Ovary (tissue), 3 donors: ENCODE measurements around the gene MYBPC2.

Experiments
- POLR2A ChIP-seq: fragments of 450-650 bp; IDR thresholded peaks from one replicate; pipeline ENCODE4 v1.6.1; 2017; ENCODE audit warnings: antibody characterized with exemption, mild to moderate bottlenecking, moderate library complexity
- TF ChIP-seq, protein P1 (sequence below), 3 donors: fragments of 450-650 bp in 2 of 3; fragments of 200-600 bp in 1 of 3; IDR thresholded peaks; one replicate each; pipeline versions ENCODE4 v1.5.1 to v1.8.0; 2016 to 2022; ENCODE audit warnings: antibody characterized with exemption in 3 of 3, mild to moderate bottlenecking in 1 of 3
- donor health status: DM: no; HTN: no; CAD: no.

DNA sequence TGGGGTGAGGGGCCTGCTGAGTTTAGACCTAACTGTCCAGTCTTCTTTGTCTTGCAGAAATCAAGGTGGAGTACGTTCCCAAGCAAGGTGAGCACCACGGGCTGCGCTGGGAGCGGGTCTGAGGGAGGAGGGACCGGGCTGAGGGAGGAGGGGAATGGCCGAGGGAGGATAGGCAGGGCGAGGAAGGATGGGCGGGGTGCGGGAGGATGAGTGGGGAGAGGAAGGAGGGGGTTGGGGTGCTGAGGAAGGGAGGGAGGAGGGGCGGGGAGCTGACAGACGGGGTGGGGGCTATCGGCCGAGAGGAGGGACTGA is 18.5 kb downstream of the MYBPC2 start:
- TF ChIP-seq, protein P1, sequence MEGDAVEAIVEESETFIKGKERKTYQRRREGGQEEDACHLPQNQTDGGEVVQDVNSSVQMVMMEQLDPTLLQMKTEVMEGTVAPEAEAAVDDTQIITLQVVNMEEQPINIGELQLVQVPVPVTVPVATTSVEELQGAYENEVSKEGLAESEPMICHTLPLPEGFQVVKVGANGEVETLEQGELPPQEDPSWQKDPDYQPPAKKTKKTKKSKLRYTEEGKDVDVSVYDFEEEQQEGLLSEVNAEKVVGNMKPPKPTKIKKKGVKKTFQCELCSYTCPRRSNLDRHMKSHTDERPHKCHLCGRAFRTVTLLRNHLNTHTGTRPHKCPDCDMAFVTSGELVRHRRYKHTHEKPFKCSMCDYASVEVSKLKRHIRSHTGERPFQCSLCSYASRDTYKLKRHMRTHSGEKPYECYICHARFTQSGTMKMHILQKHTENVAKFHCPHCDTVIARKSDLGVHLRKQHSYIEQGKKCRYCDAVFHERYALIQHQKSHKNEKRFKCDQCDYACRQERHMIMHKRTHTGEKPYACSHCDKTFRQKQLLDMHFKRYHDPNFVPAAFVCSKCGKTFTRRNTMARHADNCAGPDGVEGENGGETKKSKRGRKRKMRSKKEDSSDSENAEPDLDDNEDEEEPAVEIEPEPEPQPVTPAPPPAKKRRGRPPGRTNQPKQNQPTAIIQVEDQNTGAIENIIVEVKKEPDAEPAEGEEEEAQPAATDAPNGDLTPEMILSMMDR (IDR thresholded peaks at IDR 0.05), result no peak
- no peak for TF ChIP-seq POLR2A
